GM19025 (cell line): Measurements from ENCODE around the gene FSD1L.

Source experiments
- ATAC-seq: cut with Tn5 transposase; IDR thresholded peaks from one replicate; pipeline ENCODE4 v1.9.1; 2021; ENCODE audit warnings: mild to moderate bottlenecking, low read depth, moderate library complexity; ENCODE audit not compliant: unreplicated experiment

Gene FSD1L

DNA sequence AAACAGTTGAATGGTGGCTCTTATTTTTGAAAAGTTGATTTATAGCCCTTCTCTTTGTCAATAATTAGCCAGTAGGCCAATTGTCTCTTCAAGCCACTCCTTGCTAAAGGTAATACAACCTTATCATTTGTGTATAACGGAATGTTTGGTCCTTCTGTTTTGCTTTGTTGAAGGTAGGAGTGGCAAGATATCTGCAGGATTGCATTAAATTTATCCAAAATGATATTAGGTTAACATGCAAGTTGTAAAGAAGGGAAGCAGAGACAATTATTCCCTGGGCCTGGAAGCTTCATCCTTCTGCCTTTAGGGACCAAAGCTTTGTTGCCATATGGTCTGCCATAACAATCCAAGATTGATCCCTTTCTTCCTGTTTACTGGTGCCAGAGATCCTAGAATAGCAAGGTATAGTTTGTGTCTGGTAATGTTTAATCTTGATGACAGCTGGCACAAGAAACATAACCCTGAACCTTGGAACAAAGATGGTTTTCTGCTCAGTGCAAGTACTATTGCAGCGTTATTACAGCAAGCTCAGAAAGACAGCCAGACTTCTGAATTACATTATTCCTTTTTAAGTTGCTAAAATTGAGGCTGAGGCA is 15.5 kb upstream of the FSD1L start:
- ATAC-seq: no peak

DNA sequence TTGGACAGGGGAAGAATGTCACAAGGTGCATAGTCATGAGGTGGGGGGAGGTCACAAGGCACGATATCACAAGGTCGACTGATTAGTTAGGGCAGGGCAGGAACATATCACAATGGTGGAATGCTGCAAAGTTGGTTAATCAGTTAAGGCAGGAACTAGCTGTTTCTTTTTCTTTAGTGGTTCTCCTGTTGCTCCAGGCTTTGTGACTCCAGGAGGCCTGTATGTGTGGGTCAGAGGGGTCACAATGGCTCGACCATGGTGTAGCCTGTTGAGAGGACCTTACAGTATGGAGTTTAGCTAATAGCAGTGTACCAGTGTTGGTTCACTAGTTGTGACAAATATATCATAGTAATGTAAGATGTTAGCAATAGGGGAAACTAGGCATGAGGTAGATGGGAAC is 12.4 kb upstream of the FSD1L start:
- ATAC-seq: no peak

DNA sequence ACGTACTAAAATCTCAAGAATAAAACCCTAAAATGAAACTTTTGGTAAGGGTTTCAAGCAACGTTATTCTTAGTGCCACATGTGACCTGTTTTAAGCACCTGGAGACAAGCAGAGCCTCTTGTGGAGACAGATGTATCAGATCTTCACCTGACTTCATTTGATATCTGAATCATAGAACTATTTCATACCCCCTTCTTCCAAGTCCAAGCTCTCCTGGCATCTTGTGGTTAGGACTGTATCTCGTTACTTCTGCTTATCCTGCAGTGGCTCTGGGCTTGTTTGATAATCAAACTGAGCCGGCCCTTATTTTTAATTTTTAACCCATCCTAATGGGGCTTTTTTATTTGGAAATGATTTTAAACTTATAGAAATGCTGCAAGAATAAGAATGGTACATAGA is 11.1 kb upstream of the FSD1L start:
- ATAC-seq: no peak

DNA sequence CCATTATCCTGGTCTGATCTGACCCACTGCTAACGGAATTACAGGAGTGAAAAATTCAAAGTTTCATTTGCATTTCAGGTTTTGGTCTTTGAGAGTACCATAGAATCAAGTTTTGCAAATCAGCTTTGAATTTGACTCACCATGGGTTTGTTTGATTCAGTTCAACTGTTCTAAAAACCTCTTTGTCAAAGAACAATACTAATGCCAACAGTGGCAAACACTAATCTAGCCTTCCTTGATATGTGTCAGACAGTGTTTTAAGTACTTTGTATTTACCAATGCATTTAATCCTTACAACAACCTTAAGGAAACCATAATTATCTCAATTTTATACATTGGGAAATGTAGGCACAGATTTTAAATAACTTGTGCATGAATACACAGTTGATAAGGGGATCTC is 10.1 kb upstream of the FSD1L start:
- ATAC-seq: no peak

DNA sequence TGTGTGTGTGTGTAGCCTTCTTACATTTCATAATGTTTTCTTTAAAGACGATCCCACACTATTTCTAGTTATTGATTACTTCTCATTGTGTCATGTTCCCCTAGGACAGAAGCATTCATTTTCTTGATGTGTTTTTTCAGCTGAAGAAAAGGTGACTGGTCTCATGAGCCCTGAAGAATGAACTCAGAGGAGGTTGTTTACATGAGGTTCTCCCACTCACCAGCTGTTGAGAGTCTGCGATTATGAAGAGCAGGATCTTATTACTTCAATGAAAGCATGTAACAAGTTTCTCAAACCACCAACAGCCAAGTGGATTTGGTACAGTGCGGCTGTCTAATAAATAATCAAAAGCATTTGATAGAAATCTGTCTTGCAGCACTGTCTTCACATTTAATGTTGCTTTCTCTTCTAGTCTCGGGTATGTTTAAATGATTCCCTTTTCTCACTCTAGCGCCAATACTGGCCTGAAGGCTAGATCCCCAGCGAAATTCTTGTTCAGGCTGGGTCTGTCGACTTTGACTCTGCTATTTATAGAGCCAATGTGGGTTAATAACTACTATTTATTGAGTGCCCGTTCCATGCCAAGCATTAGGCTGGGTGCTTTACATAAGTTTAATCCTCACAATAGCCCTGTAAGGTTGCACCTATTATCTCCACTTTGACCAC is 9.6 kb upstream of the FSD1L start:
- ATAC-seq: no peak

DNA sequence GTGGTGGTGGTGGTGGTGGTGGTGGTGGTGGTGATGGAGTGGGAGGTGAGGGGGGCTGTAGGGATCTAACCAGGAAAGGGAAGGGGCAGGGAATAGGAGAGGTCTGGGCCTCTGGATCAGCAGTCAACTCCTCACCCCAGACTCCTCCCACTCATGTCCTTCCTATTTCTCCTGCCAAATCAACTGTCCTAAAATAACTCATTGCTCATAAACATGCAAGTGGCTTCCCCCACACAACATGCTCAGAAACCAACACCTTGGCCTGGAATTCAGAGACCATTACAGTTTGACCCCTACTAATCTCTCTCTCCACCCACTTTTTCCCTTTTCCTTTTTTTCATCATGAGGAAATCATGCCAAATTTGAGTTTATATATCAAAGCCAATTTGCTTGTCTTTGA is 8.4 kb upstream of the FSD1L start:
- ATAC-seq: no peak

DNA sequence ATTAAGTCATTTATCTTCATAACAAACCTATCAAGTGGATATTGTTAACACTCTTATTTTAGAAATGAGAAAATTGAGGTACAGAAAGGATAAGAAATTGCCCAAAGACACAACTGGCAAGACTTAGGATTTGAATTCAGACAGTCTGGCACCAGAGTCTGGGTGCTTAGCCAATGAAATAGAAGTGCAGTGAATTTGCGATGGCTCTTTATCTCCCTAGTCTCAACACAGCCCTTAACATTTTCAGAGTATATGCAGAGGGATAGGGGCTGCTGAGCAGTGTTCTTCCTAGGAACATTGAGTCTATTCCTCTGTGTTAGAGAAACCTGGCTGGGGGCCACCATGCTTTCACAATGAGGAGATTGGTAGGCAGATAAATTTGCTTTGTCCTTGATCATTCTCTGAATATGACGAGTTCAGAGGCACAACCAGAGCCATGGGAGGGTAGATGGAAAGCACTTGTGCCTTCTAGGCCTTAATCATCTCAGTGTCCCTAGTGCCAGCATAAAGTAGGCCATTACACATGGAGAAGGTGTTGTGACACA is 6.1 kb upstream of the FSD1L start:
- no peak for ATAC-seq

DNA sequence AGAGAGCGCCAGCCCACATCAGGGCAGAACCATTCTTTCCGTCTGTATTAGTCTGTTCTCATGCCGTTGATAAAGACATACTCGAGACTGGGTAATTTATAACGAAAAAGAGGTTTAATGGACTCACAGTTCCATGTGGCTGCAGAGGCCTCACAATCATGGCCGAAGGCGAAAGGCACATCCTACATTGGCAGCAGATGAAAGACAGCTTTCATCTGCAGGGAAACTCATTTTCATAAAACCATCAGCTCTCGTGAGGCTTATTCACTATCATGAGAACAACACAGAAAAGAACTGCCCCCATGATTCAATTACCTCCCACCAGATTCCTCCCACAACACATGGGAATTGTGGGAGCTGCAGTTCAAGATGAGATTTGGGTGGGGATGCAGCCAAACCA is 4.7 kb upstream of the FSD1L start:
- ATAC-seq: no peak

DNA sequence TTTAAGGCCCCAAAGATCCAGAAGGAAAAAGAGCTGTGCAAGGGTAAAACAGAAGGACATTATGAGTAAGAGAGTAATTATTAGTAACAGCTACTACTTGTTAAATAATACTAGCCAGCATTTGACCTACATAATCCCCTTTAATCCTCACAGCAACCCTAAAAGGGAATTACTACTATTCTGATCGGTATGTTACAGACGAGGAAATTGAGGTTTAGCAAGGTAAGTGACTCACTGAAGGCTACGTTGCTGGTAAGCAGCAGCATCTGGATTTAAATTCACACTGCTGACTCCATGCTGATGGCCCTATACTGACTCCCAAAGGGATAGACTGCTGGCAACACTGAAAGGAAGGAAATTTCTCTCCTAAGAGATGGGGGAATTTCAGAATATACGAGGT is 3.7 kb upstream of the FSD1L start:
- ATAC-seq: no peak

DNA sequence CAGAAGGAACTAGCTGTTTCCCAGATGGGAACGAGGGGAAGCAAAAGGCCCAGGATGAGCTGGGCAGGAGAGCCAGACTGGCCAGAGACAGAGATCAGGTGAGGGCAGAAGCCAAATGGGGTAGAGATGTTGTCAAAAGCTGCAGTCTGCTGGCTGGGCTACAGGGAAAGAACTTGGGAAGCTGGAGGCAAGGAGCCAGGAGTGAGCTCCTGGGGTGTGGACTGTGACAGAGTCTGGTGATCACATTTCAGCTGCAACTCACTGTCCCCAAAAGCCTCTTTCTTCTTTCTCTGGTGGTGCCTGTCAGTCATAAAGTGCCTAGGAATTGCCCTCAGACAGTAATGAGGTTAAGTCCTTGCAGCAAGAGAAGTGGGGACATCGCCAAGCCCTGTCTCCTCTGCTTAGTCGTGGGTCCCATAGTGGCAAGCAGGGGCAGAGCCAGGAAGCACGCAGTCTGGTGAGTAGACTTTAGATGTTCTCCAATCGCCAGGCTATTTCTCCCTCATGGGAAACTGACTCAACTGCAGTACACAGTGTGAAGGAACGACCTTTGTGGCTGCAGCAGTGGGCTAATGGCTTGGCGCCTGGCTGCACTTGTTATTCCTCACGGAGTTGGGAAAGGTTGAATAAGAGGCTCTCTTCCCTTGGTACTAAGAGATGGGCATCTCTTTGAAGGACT is 2.5 kb upstream of the FSD1L start:
- no peak for ATAC-seq

DNA sequence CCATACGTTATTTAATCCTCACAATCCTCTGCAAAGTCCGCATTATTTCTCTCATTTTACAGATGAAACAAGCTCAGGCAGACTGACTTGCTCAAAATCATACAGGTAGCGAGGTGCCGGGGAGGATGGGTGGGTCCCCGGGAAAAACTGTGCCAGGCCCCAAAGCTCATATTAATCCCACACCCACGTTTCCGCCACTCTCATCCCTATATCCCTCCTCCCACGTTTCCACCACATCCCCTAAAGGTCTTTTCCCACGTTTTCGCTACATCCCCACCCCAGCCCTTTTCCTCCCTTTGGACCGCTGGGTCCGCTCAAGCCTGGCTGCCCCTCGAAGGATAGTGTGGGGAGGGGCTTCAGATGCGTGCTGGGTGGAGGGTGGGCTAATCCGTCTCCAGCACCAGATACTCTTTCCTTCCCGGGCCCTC is 434 bp upstream of the FSD1L start:
- no peak for ATAC-seq

DNA sequence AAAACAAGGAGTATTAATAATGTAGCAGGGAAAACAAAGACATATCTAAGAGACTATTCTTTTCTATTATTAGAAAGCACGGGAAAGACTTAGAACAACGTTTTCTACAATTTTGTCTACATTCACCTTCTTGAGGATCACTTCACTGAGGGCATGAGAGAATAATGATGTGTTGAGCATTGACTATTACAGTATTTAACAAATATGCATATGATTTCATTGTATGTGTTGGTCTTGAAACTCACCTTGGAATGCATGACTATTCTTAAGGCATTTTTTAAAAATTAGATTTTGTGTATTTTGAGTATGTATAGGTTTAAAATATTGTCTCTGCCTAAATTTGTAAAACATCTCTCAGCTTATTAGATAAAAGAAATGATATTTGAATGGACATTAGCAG is 1.2 kb downstream of the FSD1L start:
- ATAC-seq: no peak

DNA sequence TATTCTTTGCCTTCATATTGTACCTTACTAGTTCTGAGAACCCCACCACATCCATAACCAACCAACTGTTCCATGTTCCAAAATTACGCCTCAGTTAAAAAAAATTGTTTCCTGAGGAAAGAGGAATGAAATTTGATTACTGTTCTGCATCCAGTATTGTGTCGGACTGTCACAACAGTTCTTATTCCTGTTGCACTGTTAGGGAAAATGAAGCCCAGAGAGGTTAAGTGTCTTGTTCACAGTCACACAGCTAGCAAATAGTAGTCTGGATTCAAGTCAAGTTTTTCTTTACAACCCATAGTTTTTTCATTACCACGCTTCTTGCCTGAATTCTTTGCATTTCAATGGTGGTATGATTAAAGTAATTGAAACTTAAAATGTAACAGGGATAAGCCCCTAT is 4.4 kb downstream of the FSD1L start:
- no peak for ATAC-seq

DNA sequence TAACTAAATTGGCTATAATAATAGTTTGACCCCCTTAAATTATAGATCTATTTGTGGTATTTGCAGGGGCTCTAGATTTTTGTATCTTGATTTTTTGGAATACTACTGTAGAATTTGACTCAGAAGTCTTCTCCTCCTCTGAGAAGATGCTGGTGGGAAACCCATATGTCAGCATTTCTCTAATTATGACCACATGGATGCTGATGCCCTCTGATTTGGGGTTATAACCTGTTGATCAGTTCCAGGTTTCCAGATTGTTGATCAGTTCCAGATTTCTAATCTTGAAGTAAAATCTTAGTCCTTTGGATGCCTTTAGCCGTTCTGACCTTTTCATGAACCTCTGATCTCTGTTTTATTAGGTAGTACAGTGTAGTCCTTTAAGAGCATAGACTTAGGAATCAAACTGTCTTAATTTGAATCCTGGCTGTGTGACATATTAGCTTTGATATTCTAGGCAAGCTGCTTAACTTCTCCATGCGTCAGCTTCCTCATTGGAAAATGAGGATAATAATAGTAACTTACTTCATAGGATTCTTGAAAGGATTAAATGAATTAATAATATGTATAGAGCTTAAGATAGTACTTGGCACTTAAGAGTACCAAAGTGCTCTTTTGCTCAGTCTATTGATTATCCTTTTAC is 8.1 kb downstream of the FSD1L start:
- no peak for ATAC-seq

DNA sequence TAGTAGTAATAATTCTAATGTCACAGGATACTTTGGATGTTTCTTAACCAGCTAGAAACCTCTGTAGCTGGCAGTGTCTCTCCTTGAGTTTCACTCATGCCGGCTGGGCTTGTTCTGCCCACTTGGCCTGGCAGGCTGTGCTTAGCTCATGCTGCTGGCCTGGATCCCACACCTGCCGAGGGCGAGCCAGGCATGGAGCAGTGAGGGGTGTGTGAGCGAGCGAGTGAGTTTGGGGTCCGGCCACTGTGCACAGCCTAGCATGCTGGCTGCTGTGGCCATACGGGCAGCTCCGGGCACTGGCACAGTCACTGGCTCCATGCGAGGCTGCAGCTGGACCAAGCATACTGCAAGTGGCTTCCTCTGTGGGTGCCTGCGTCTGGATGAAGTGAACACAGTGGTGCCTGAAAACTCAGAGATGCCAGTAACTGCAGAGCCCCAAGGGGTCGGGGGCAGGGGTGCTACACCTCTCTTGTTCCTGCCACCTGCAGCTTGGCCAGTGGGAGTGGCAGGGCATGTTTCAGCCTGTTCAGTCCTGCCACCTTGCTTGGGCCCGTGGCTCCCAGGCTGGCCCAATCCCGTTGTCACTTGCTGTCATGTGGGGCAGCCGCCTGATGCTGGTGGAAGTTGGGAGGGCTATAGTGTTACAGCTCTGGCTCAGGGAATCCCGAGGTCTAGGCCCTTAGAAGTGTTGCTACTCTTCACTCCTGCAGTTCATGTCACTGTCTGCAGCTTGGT is 9.9 kb downstream of the FSD1L start:
- no peak for ATAC-seq

DNA sequence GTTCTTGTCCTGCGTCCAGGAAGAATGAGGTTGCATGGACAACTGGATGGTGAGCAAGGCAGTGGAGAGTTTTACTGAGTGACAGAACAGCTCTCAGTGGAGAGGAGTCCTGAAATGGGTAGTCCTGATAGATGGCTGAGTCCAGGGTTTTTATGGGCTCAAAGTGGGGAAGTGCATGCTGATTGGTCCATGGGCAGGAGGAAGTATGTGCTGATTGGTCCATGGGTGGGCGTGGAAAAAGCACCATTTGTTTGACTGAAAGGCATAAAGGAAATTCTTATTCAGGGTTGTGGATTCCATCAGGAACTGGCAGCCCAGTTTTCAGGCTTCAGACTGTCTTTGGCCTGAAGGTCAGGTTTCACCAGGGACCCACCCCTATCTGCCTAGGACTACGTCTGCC is 10.6 kb downstream of the FSD1L start:
- ATAC-seq: no peak

DNA sequence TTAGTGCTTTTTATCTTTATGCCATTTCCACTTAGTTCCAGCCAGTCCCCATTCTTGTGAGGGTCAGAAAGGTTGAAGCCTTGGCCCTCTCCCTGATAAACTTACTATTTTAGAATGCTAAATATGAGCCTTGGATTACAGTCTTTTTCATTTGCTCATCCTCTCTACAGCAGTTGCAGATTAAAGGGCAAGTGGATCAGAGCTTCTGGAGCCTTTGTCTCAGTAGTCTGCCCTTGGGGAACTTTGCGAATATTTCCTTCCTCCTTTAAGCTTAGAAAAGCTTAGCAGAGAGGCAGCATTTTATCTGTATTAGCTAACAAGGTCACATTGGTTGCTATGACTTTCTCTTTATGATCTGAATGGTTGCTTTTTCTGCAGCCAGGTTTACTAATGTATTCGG is 11.5 kb downstream of the FSD1L start:
- ATAC-seq: no peak

DNA sequence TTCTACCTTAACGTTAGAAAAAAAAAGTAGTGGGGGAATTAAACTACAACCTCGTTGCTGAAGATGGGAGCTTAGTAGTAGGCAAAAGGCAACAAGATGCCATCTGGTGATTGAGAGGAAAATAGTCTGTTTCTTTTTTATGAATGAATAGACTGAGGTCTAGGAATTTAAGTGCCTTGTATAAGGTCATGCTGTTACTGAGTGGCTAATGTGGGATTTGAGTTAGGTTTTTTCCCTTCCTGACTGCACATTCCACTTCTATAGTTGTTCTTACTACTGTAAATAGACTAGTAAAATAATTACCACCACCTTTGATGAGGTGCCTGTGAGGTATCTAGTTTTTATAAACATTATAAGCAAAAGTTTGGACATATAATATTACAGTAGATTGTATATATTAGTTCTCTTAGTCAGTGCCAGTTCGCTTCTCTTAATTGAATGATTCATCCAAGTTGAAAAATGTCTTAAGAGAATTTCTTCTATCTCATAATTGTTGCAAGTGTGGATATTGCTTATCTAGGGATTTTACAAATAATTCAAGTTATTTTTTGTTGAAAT is 19.1 kb downstream of the FSD1L start:
- ATAC-seq: no peak

DNA sequence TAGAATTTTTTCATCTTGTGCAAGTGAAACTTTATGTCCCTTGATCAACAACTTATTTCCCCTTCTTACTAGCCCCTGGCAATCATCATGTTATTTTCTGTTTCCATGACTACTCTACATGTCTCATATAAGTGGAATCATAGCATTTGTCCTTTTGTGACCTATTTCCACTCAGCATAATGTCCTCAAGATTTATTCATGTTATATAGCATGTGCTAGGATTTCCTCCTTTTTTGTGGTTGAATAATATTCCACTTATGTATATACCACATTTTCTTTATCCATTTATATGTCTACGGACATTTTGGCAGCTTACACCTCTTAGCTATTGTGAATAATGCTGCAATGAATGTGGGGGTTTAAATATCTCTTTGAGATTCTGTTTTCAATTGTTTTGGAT is 21.0 kb downstream of the FSD1L start:
- no peak for ATAC-seq

DNA sequence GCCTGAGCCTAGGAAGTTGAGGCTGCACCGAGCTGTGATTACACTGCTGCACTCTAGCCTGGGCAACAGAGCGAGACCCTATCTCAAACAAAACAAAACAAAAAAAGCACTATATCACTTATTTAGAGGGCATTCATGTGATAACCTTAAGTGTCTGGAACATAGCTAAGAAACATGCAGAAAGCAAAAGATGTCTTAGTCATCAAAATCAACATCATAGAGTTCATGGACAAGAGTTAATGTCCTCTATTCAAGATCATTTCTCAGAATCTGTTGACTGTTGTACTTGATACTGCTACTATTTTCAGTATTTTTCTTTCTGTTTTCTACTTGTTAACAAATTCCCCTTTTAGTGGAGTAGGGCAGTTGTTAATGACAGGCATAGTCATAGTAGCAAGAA is 25.4 kb downstream of the FSD1L start:
- no peak for ATAC-seq
